Ishikawa (cell line): ENCODE data around the gene AGAP1.

ENCODE experiments used
- CEBPB ChIP-seq: IDR thresholded peaks from 2 replicates; pipeline ENCODE4 v1.6.1; 2012
- CREB1 ChIP-seq: IDR thresholded peaks from 2 replicates; pipeline ENCODE4 v1.6.1; 2012; ENCODE audit warnings: low read depth
- EGR1 ChIP-seq: IDR thresholded peaks from 2 replicates; pipeline ENCODE4 v1.6.1; 2012
- EP300 ChIP-seq: IDR thresholded peaks from 2 replicates; pipeline ENCODE4 v1.6.1; 2012; ENCODE audit warnings: borderline replicate concordance
- FOXM1 ChIP-seq: IDR thresholded peaks from 2 replicates; pipeline ENCODE4 v1.6.1; 2012; ENCODE audit warnings: low read depth, borderline replicate concordance
- MAX ChIP-seq: IDR thresholded peaks from 2 replicates; pipeline ENCODE4 v1.6.1; 2012
- RAD21 ChIP-seq: IDR thresholded peaks from 2 replicates; pipeline ENCODE4 v1.6.1; 2012; ENCODE audit warnings: low read depth
- REST ChIP-seq: IDR thresholded peaks from 2 replicates; pipeline ENCODE4 v1.6.1; 2012; ENCODE audit warnings: low read depth, mild to moderate bottlenecking
- TAF1 ChIP-seq: IDR thresholded peaks from 2 replicates; pipeline ENCODE4 v1.6.1; 2012; ENCODE audit warnings: low read depth, mild to moderate bottlenecking
- TCF12 ChIP-seq: IDR thresholded peaks from 2 replicates; pipeline ENCODE4 v1.6.1; 2012; ENCODE audit warnings: low read depth
- TEAD4 ChIP-seq: IDR thresholded peaks from 2 replicates; pipeline ENCODE4 v1.6.1; 2012
- USF1 ChIP-seq: IDR thresholded peaks from 2 replicates; pipeline ENCODE4 v1.6.1; 2012
- YY1 ChIP-seq: IDR thresholded peaks from 2 replicates; pipeline ENCODE4 v1.6.1; 2012; ENCODE audit warnings: low read depth
- ZBTB7A ChIP-seq: IDR thresholded peaks from 2 replicates; pipeline ENCODE4 v1.6.1; 2012; ENCODE audit warnings: low read depth

GRCh38 chr2:235847576-235847975, 353.7 kb downstream of the AGAP1 start:
- TF ChIP-seq USF1 = no peak
- no peak for TF ChIP-seq TAF1
- no peak for TF ChIP-seq TCF12
- TF ChIP-seq RAD21 = no peak
- no peak for TF ChIP-seq REST
- TF ChIP-seq CREB1 = no peak
- TF ChIP-seq EP300 = no peak
- TF ChIP-seq CEBPB = no peak
- no peak for TF ChIP-seq EGR1
- no peak for TF ChIP-seq MAX
- no peak for TF ChIP-seq YY1
- TF ChIP-seq TEAD4 = no peak
- no peak for TF ChIP-seq ZBTB7A
- TF ChIP-seq FOXM1 = no peak
